ENCODE data around the gene FGF21.

Gene FGF21

GRCh38 chr19:48799358-48800300 lies 44.3 kb downstream of the FGF21 start (continued):
- TF ChIP-seq PRDM10 (tag by site-specific recombination; IDR thresholded peaks at IDR 0.05) (0 out of 2 replicates have a peak, but pooled peaks have one; percentile 12), ZNF501 (tag by site-specific recombination; IDR thresholded peaks at IDR 0.05) (no peak), ZNF354C (tag by site-specific recombination; IDR thresholded peaks at IDR 0.05; ENCODE audit: borderline replicate concordance, low read depth) (no peak), ZBTB48 (tag by site-specific recombination; IDR thresholded peaks at IDR 0.05) (peak; percentile 68; the same call in 1 of the 2 replicates), ZNF664 (tag by site-specific recombination; IDR thresholded peaks at IDR 0.05) (no peak), ZIC2 (tag by site-specific recombination; IDR thresholded peaks at IDR 0.05) (0 out of 2 replicates have a peak, but pooled peaks have one; percentile 3), PBX3 (CRISPR knock-in tag; IDR thresholded peaks at IDR 0.05) (no peak), KLF10 (tag by site-specific recombination; IDR thresholded peaks at IDR 0.05) (no peak), ZNF302 (tag by site-specific recombination; IDR thresholded peaks at IDR 0.05; ENCODE audit: low read depth) (no peak), TRIM28 (IDR thresholded peaks at IDR 0.05; ENCODE audit: borderline replicate concordance, low read length) (no peak), ZBTB44 (tag by site-specific recombination; IDR thresholded peaks at IDR 0.05) (no peak), SALL2 (tag by site-specific recombination; IDR thresholded peaks at IDR 0.05; ENCODE audit: borderline replicate concordance) (no peak), ZNF561 (tag by site-specific recombination; IDR thresholded peaks at IDR 0.05; ENCODE audit: borderline replicate concordance) (no peak), ZFP41 (tag by site-specific recombination; IDR thresholded peaks at IDR 0.05; ENCODE audit: borderline replicate concordance) (no peak), ZNF677 (tag by site-specific recombination; IDR thresholded peaks at IDR 0.05) (no peak), ZNF510 (tag by site-specific recombination; IDR thresholded peaks at IDR 0.05; ENCODE audit: insufficient replicate concordance) (no peak), ZNF157 (tag by site-specific recombination; IDR thresholded peaks at IDR 0.05) (no peak), TCF7L2 (IDR thresholded peaks at IDR 0.05; ENCODE audit: borderline replicate concordance, low read depth, low read length) (no peak), ZNF555 (tag by site-specific recombination; conservative IDR thresholded peaks at IDR 0.05) (no peak), ZNF639 (tag by site-specific recombination; IDR thresholded peaks at IDR 0.05) (no peak), ZNF416 (tag by site-specific recombination; IDR thresholded peaks at IDR 0.05) (no peak), ZNF133 (tag by site-specific recombination; IDR thresholded peaks at IDR 0.05) (no peak)
